ENCODE results near the gene APOB.
"Not testable (repeated sequence)": the region's sequence is repeated elsewhere in the genome, so short reads cannot be mapped to it uniquely, and the experiment has no call there.

The APOB gene

GRCh38 chr2:21034156-21034971 is 9.5 kb downstream of the APOB start:
- DNase-seq (ENCODE audit: low read depth in 2 of 2): no peak

- no peak for DNase-seq (ENCODE audit: low read depth in 2 of 2)
These were observed 10.4 kb downstream of the APOB start for GRCh38 chr2:21033237-21034155.

GRCh38 chr2:21032338-21033236 is 11.3 kb downstream of the APOB start:
- no peak for DNase-seq (ENCODE audit: low read depth in 2 of 2)

- no peak for DNase-seq (ENCODE audit: low read depth in 2 of 2)
These were observed 12.6 kb downstream of the APOB start for GRCh38 chr2:21030983-21031968.

- DNase-seq (ENCODE audit: low read depth in 2 of 2): no peak
These were observed 14.4 kb downstream of the APOB start for GRCh38 chr2:21029519-21029918.

GRCh38 chr2:21028951-21029350 is 14.9 kb downstream of the APOB start:
- not testable (repeated sequence) for DNase-seq (ENCODE audit: low read depth in 2 of 2)

GRCh38 chr2:21028021-21028947 is 15.6 kb downstream of the APOB start:
- DNase-seq (ENCODE audit: low read depth in 2 of 2): no peak

GRCh38 chr2:21026479-21027282 is 17.2 kb downstream of the APOB start:
- DNase-seq (ENCODE audit: low read depth in 2 of 2): no peak

- DNase-seq (ENCODE audit: low read depth in 2 of 2): no peak
These were observed 18.0 kb downstream of the APOB start for GRCh38 chr2:21025690-21026478.

- DNase-seq (ENCODE audit: low read depth in 2 of 2): no peak
These were observed 19.0 kb downstream of the APOB start for GRCh38 chr2:21024722-21025389.

GRCh38 chr2:21024198-21024597 is 19.7 kb downstream of the APOB start:
- no peak for DNase-seq (ENCODE audit: low read depth in 2 of 2)

GRCh38 chr2:21023419-21024181 is 20.3 kb downstream of the APOB start:
- DNase-seq (ENCODE audit: low read depth in 2 of 2): no peak

GRCh38 chr2:21022792-21023367 is 21.0 kb downstream of the APOB start:
- no peak for DNase-seq (ENCODE audit: low read depth in 2 of 2)

GRCh38 chr2:21021430-21021829 is 22.4 kb downstream of the APOB start:
- no peak for DNase-seq (ENCODE audit: low read depth in 2 of 2)

- no peak for DNase-seq (ENCODE audit: low read depth in 2 of 2)
These were observed 23.1 kb downstream of the APOB start for GRCh38 chr2:21020668-21021288.

All from stimulated activated CD8-positive, alpha-beta memory T cell treated with anti-CD3 and anti-CD28 coated beads, Interleukin-15, amount 100 ng/mL, for 48 hours (primary cell).